K562 (cell line): ENCODE results near the gene FBXO44. TPM values are rescaled to one million over a fixed set of nuclear protein-coding genes. Genes with fewer than 3 reads are reported as not detected.

ENCODE experiments used
- ATAC-seq: fragments of 200-7000 bp; cut with Tn5 transposase; 3 replicates; pipeline ENCODE4 v1.9.1; 2020; ENCODE audit warnings: moderate library complexity
- BruUV-seq: library from RNA; stranded (reverse); fragments of 400-500 nt; replicated peaks from 2 replicates; lab custom pipeline; 2021; lab: Mats Ljungman, UMichigan
- CTCF ChIA-PET: fragments of 300-600 bp; formaldehyde crosslinking; extraction: SDS; loops from one replicate; lab custom pipeline; 2021; ENCODE audit warnings: low intra/inter-chr PET ratio; lab: Yijun Ruan, JAX
- POLR2A ChIA-PET: fragments of 300-600, 350-650 bp; sonication (Branson Sonifier 250); formaldehyde crosslinking; extraction: SDS; loops from one replicate; lab custom pipeline; 2021; ENCODE audit warnings: antibody characterized with exemption, inconsistent platforms; lab: Yijun Ruan, JAX
- DNase-seq, 4 experiments: peaks; one replicate each; pipeline versions ENCODE4 v3.0.0 to v3.0.0-alpha.2; 2011 to 2018; ENCODE audit warnings: low spot score in 3 of 4, mixed read lengths in 3 of 4; ENCODE audit errors: extremely low read depth in 1 of 4
- FAIRE-seq: peaks from 2 replicates; lab custom pipeline; 2011; peaks lifted over from hg19 to GRCh38; lab: Jason Lieb, UNC
- H2AFZ ChIP-seq: 2 replicates; pipeline ENCODE4 v1.6.0; 2011; ENCODE audit warnings: low read depth, low read length, control low read depth, inconsistent platforms
- H3K27ac ChIP-seq: fragments of 200-600 bp; 3 replicates; pipeline ENCODE4 v1.8.0; 2011; ENCODE audit warnings: low read depth, mild to moderate bottlenecking, control low read depth, inconsistent platforms, low read length, moderate library complexity, mixed read lengths; ENCODE audit errors: extremely low read depth
- H3K27me3 ChIP-seq, 2 experiments: fragments of 300-600 bp in 1 of 2; 2 replicates in 1 of 2; 3 replicates in 1 of 2; pipeline versions ENCODE4 v1.6.0 to v1.8.0; 2011; ENCODE audit warnings: inconsistent platforms in 2 of 2, low read length in 2 of 2, mild to moderate bottlenecking in 1 of 2, mixed read lengths in 1 of 2, moderate library complexity in 1 of 2; ENCODE audit not compliant: control insufficient read depth in 2 of 2, insufficient read depth in 2 of 2
- H3K36me3 ChIP-seq: fragments of 300-600 bp; 3 replicates; pipeline ENCODE4 v1.8.0; 2011; ENCODE audit warnings: mild to moderate bottlenecking, low read length, inconsistent platforms; ENCODE audit not compliant: control insufficient read depth, insufficient read depth
- H3K4me1 ChIP-seq, 2 experiments: fragments of 200-600 bp in 1 of 2; replicated peaks in 1 of 2; 2 replicates in 1 of 2; 3 replicates in 1 of 2; pipeline versions ENCODE4 v1.5.1 to v1.8.0; 2011; ENCODE audit warnings: inconsistent platforms in 2 of 2, low read length in 2 of 2, mild to moderate bottlenecking in 1 of 2, mixed read lengths in 1 of 2, moderate library complexity in 1 of 2; ENCODE audit not compliant: control insufficient read depth in 2 of 2, insufficient read depth in 2 of 2
- H3K4me2 ChIP-seq: 2 replicates; pipeline ENCODE4 v1.6.1; 2011; ENCODE audit warnings: low read length, control low read depth, inconsistent platforms, mixed read lengths; ENCODE audit not compliant: insufficient read depth
- H3K4me3 ChIP-seq: fragments of 200-600 bp; sonication (generic), shearing (Covaris generic); 2 replicates; pipeline ENCODE4 v1.5.1; 2016; ENCODE audit warnings: control low read depth, inconsistent platforms
- H3K79me2 ChIP-seq: fragments of 200-600 bp; 3 replicates; pipeline ENCODE4 v1.8.0; 2011; ENCODE audit warnings: low read length, inconsistent platforms; ENCODE audit not compliant: control insufficient read depth, insufficient read depth
- H3K9ac ChIP-seq, 2 experiments: 2 replicates each; pipeline versions ENCODE4 v1.6.0 to v1.6.1; 2011; ENCODE audit warnings: low read depth in 2 of 2, low read length in 2 of 2, control low read depth in 1 of 2, inconsistent platforms in 1 of 2, mild to moderate bottlenecking in 1 of 2, mixed read lengths in 1 of 2; ENCODE audit not compliant: insufficient read depth in 1 of 2
- H3K9me1 ChIP-seq: one replicate; pipeline ENCODE4 v1.6.0; 2011; ENCODE audit warnings: inconsistent platforms, mild to moderate bottlenecking, low read length, moderate library complexity; ENCODE audit not compliant: control insufficient read depth, insufficient read depth
- H3K9me3 ChIP-seq: replicated peaks from 2 replicates; pipeline ENCODE4 v1.5.1; 2011; ENCODE audit warnings: low read depth, low read length, inconsistent platforms; ENCODE audit not compliant: control insufficient read depth, insufficient read depth
- H4K20me1 ChIP-seq: replicated peaks from 2 replicates; pipeline ENCODE4 v1.6.1; 2011; ENCODE audit warnings: low read length, inconsistent platforms, mixed read lengths; ENCODE audit not compliant: control insufficient read depth, insufficient read depth
- ARID2 ChIP-seq: fragments of 450-650 bp; IDR thresholded peaks from 2 replicates; pipeline ENCODE4 v1.6.1; 2017; ENCODE audit warnings: antibody characterized with exemption, mild to moderate bottlenecking
- CHCHD3 ChIP-seq: fragments of 250-450 bp; sonication (Bioruptor Pico); IDR thresholded peaks from 2 replicates; pipeline ENCODE4 v2.1.2; 2022; ENCODE audit warnings: mild to moderate bottlenecking
- FOXA1 ChIP-seq: fragments of 450-650 bp; IDR thresholded peaks from 2 replicates; pipeline ENCODE4 v1.6.1; 2016; ENCODE audit warnings: mild to moderate bottlenecking, borderline replicate concordance
- HCFC1 ChIP-seq: IDR thresholded peaks from 2 replicates; pipeline ENCODE4 v1.6.1; 2012; ENCODE audit warnings: low read depth, low read length, improper control_type of control experiment
- ID3 ChIP-seq, 2 experiments: fragments of 250-450 bp in 1 of 2; fragments of 450-650 bp in 1 of 2; sonication (Bioruptor Pico) in 1 of 2; IDR thresholded peaks; 2 replicates each; pipeline versions ENCODE4 v1.6.1 to v1.8.0; 2016 to 2021; ENCODE audit warnings: mild to moderate bottlenecking in 2 of 2, moderate library complexity in 2 of 2, missing compliant biosample characterization in 1 of 2, missing genetic modification characterization in 1 of 2
- MTF1 ChIP-seq: fragments of 250-450 bp; sonication (Bioruptor Pico); IDR thresholded peaks from 2 replicates; pipeline ENCODE4 v1.9.0; 2021; ENCODE audit warnings: moderate library complexity, mild to moderate bottlenecking, inconsistent platforms, borderline replicate concordance
- NFXL1 ChIP-seq: fragments of 450-650 bp; formaldehyde crosslinking; IDR thresholded peaks from 2 replicates; pipeline ENCODE4 v1.4.0; 2021; ENCODE audit warnings: mild to moderate bottlenecking
- NR2C1 ChIP-seq, 2 experiments: fragments of 450-650 bp; IDR thresholded peaks; 2 replicates each; pipeline ENCODE4 v1.6.1; 2017; ENCODE audit warnings: mild to moderate bottlenecking in 2 of 2, antibody characterized with exemption in 1 of 2, inconsistent platforms in 1 of 2, missing compliant biosample characterization in 1 of 2, missing genetic modification characterization in 1 of 2
- PTBP1 ChIP-seq: fragments of 200-400 bp; formaldehyde crosslinking; IDR thresholded peaks from 2 replicates; pipeline ENCODE4 v1.6.1; 2017; ENCODE audit warnings: low read depth, low read length
- RBM15 ChIP-seq: fragments of 200-400 bp; formaldehyde crosslinking; IDR thresholded peaks from 2 replicates; pipeline ENCODE4 v1.6.1; 2018; ENCODE audit warnings: mild to moderate bottlenecking, low read length, moderate library complexity; ENCODE audit not compliant: insufficient read depth
- SRSF9 ChIP-seq: fragments of 200-400 bp; formaldehyde crosslinking; IDR thresholded peaks from 2 replicates; pipeline ENCODE4 v1.6.1; 2017; ENCODE audit warnings: low read depth, low read length, borderline replicate concordance
- TBL1XR1 ChIP-seq, 2 experiments: IDR thresholded peaks; 2 replicates each; pipeline ENCODE4 v1.6.1; 2012; ENCODE audit warnings: improper control_type of control experiment in 2 of 2, low read length in 2 of 2, mild to moderate bottlenecking in 1 of 2
- TCFL5 ChIP-seq: fragments of 250-450 bp; sonication (Bioruptor Pico); conservative IDR thresholded peaks from 2 replicates; pipeline ENCODE4 v1.6.1; 2021; ENCODE audit warnings: mild to moderate bottlenecking, moderate library complexity, matching md5 sums
- ZBTB34 ChIP-seq: fragments of 250-450 bp; sonication (Bioruptor Pico); IDR thresholded peaks from 2 replicates; pipeline ENCODE4 v1.8.0; 2021; ENCODE audit warnings: mild to moderate bottlenecking, moderate library complexity
- ZNF174 ChIP-seq: fragments of 250-450 bp; sonication (Bioruptor Pico); IDR thresholded peaks from 2 replicates; pipeline ENCODE4 v1.4.0; 2020; ENCODE audit warnings: mild to moderate bottlenecking
- ZNF639 ChIP-seq, 2 experiments: fragments of 200-800 bp in 1 of 2; sonication (Bioruptor generic) in 1 of 2; sonication (generic) in 1 of 2; formaldehyde crosslinking in 1 of 2; IDR thresholded peaks in 1 of 2; conservative IDR thresholded peaks in 1 of 2; 2 replicates each; pipeline versions ENCODE4 v1.5.0 to v1.6.1; 2016 to 2020; ENCODE audit warnings: missing compliant biosample characterization in 1 of 2, missing genetic modification characterization in 1 of 2, missing genetic modification reagents in 1 of 2
- WGBS: fragments of 100-300 bp; shearing (Covaris generic); methylation state at CpG from one replicate; pipeline ENCODE4 v1.1.6; 2016; ENCODE audit warnings: low coverage, mixed read lengths; ENCODE audit not compliant: insufficient coverage; ENCODE audit errors: missing lambda C conversion rate; 5-methylcytosine and 5-hydroxymethylcytosine counted together
- in situ Hi-C: fragments of 300-500 bp; cut with MboI; formaldehyde crosslinking; loops from 4 replicates; pipeline ENCODE4 v1.15.0; 2018; ENCODE audit warnings: inconsistent platforms, mixed read lengths
- intact Hi-C: fragments of 100-400 bp; cut with micrococcal nuclease; formaldehyde crosslinking; loops from 2 replicates; pipeline ENCODE4 v1.14.2; 2022
- polyA plus RNA-seq, 8 experiments: library from polyadenylated mRNA; depleted of rRNA in 4 of 8; stranded (reverse) in 5 of 8; unstranded in 3 of 8; fragments of >200 nt; fragmentation: Nextera tagmentation in 2 of 8; fragmentation: Illumina TruSeq in 1 of 8; extraction: Ambion mirVana in 2 of 8; extraction: Trizol in 1 of 8; gene quantifications; 2 replicates each; pipeline versions ENCODE4 v1.2.1 to v1.2.3, GENCODE V29; 2011 to 2014; ENCODE audit warnings: inconsistent platforms in 1 of 8, missing spikeins in 1 of 8
- total RNA-seq, 7 experiments: library from RNA; depleted of rRNA in 6 of 7; stranded (reverse); fragments of >200 nt in 6 of 7; fragmentation: Illumina TruSeq in 2 of 7; extraction: Trizol in 2 of 7; gene quantifications; 2 replicates each; pipeline versions ENCODE4 v1.2.1 to v1.2.3, GENCODE V29; 2011 to 2021; ENCODE audit warnings: low replicate concordance in 1 of 7

Gene FBXO44
- total and polyA plus RNA-seq, 9 of the 15 experiments (the other 6 are each of a cell fraction or from before 2014, with no cell fraction given): 0.69 to 20.9 (median 6.7) TPM

- TF ChIP-seq ZBTB34 (CRISPR knock-in tag) (no peak), PTBP1 (no peak), ZNF174 (CRISPR knock-in tag) (no peak), TBL1XR1 (IDR thresholded peaks at IDR 0.05; ENCODE audit: low read length in 2 of 2) (no peak), FOXA1 (no peak)
These were observed 7.3 kb upstream of the FBXO44 start (continued) for GRCh38 chr1:11647333-11647732.

DNA sequence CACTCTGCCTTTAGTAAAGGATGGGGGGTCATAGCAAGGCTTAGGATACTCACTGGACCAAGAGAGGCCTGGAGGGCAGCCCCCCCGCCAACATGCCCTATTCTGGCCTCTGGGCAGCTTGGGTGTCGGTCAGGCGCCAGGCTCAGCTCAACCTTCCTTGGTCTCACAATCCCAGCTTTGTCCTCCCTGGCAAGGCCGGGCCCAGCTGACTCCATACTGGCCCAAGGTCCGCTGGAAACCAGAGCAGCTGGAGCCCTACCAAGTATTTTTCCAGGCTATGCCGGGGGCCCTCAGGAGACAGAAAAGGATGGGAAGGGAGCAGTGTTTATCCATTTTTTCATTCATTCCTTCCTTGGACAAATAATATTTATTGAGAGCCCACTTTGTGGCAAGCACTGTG lies 6.6 kb upstream of the FBXO44 start:
- no peaks in the 10 kb centered on the region for H3K36me3 ChIP-seq
- DNase-seq: no peak
- no peaks in the 10 kb centered on the region; the same call in 1 of the 2 replicates for H4K20me1 ChIP-seq
- no peaks in the 10 kb centered on the region; a peak in 1 of 5 replicates for H3K27me3 ChIP-seq
- POLR2A ChIA-PET: interaction anchor here (0.5 to 1.1 kb wide), 10 partner anchors 10 to 610 kb away, joined by 3 to 5 read pairs (median 3); no protein-coding TSS in a partner anchor
- H3K4me1 ChIP-seq: peaks cover 15 to 42% of the 10 kb centered on the region in 2 experiments; a peak in 4 of 5 replicates
- in situ Hi-C loops: no loop called here
- no peak overlapping the region for H3K27ac ChIP-seq
- CTCF ChIA-PET: interaction anchor here (3.3 kb wide), 1 partner anchor 73 kb away, joined by 52 read pairs; no protein-coding TSS in a partner anchor
- H3K9me1 ChIP-seq: no peaks in the 10 kb centered on the region
- peak overlapping the region; percentile 76; the same call in 1 of the 2 replicates for H3K4me2 ChIP-seq
- no peak for FAIRE-seq
- BruUV-seq: no TSS peak
- H3K79me2 ChIP-seq: no peaks in the 10 kb centered on the region
- H3K9ac ChIP-seq: peak overlapping the region in 1 of 2 experiments; percentile 86; a peak in 2 of 4 replicates
- WGBS: 72% methylated on average over 6 of the region's 6 CpGs
- 0 out of 2 replicates have a peak overlapping the region, but pooled peaks have one; percentile 92 for H2AFZ ChIP-seq
- no peak for ATAC-seq
- intact Hi-C loops: no loop called here
- H3K9me3 ChIP-seq: no peaks in the 10 kb centered on the region
- H3K4me3 ChIP-seq: no peak overlapping the region
- TF ChIP-seq NR2C1 (IDR thresholded peaks at IDR 0.05) (no peak), NR2C1 (tag; IDR thresholded peaks at IDR 0.05) (no peak), SRSF9 (no peak), RBM15 (no peak), NFXL1 (CRISPR knock-in tag) (no peak), ZNF639 (CRISPR knock-in tag; conservative IDR thresholded peaks at IDR 0.05 in 1 of 2, IDR thresholded peaks at IDR 0.05 in 1 of 2) (no peak), MTF1 (CRISPR knock-in tag) (no peak), TCFL5 (CRISPR knock-in tag) (no peak), HCFC1 (no peak), ARID2 (no peak), CHCHD3 (CRISPR knock-in tag) (no peak), ID3 (CRISPR knock-in tag; IDR thresholded peaks at IDR 0.05) (no peak), ID3 (tag; IDR thresholded peaks at IDR 0.05) (no peak)
